GM23338 (cell line): ENCODE data around the gene CFAP251. TPM values are rescaled to one million over a fixed set of nuclear protein-coding genes. Genes with fewer than 3 reads are reported as not detected.
A peak's percentile ranks its signal among the peaks of the same experiment; 100 is the strongest.

Experiments
- ATAC-seq: fragments of 200-7000 bp; cut with Tn5 transposase; 3 replicates; pipeline ENCODE4 v1.9.1; 2020
- DNase-seq: peaks from one replicate; pipeline ENCODE4 v3.0.0-alpha.2; 2015; ENCODE audit warnings: low spot score
- H2AFZ ChIP-seq: fragments of 200-600 bp; sonication (generic); 2 replicates; pipeline ENCODE4 v1.8.0; 2016; ENCODE audit warnings: antibody characterized with exemption, mild to moderate bottlenecking, moderate library complexity
- H3F3A ChIP-seq: fragments of 200-600 bp; sonication (generic); replicated peaks from 2 replicates; pipeline ENCODE4 v1.8.0; 2017; ENCODE audit warnings: antibody characterized with exemption, mixed run types, low read depth
- H3K27ac ChIP-seq: fragments of 200-600 bp; sonication (generic); 2 replicates; pipeline ENCODE4 v1.6.1; 2016; ENCODE audit warnings: low read depth
- H3K27me3 ChIP-seq: fragments of 200-600 bp; sonication (generic); 2 replicates; pipeline ENCODE4 v1.8.0; 2016; ENCODE audit warnings: mild to moderate bottlenecking, mixed run types, moderate library complexity; ENCODE audit not compliant: insufficient read depth
- H3K36me3 ChIP-seq: fragments of 200-600 bp; sonication (generic); 2 replicates; pipeline ENCODE4 v1.8.0; 2016; ENCODE audit warnings: mild to moderate bottlenecking; ENCODE audit not compliant: insufficient read depth
- H3K4me1 ChIP-seq: fragments of 200-600 bp; sonication (generic); 2 replicates; pipeline ENCODE4 v1.8.0; 2016; ENCODE audit warnings: mild to moderate bottlenecking, moderate library complexity; ENCODE audit not compliant: insufficient read depth
- H3K4me2 ChIP-seq: fragments of 200-600 bp; sonication (generic); 2 replicates; pipeline ENCODE4 v1.7.1; 2017; ENCODE audit warnings: mixed run types
- H3K4me3 ChIP-seq: fragments of 200-600 bp; sonication (generic); 2 replicates; pipeline ENCODE4 v1.6.1; 2016; ENCODE audit warnings: mixed run types
- H3K79me2 ChIP-seq: fragments of 200-600 bp; sonication (generic); replicated peaks from 2 replicates; pipeline ENCODE4 v1.8.0; 2017; ENCODE audit warnings: mild to moderate bottlenecking; ENCODE audit not compliant: insufficient read depth
- H3K9me2 ChIP-seq: fragments of 200-600 bp; sonication (generic); 2 replicates; pipeline ENCODE4 v1.8.0; 2017; ENCODE audit not compliant: insufficient read depth
- H4K20me1 ChIP-seq: fragments of 200-600 bp; sonication (generic); replicated peaks from 2 replicates; pipeline ENCODE4 v1.8.0; 2017; ENCODE audit warnings: mild to moderate bottlenecking; ENCODE audit not compliant: insufficient read depth
- H3K27ac Mint-ChIP-seq: 2 replicates; pipeline ENCODE4 v1.8.0; 2020; ENCODE audit warnings: inconsistent platforms, mild to moderate bottlenecking, moderate library complexity, mixed read lengths
- H3K27me3 Mint-ChIP-seq: 3 replicates; pipeline ENCODE4 v1.8.0; 2022; ENCODE audit warnings: low read depth, mild to moderate bottlenecking, moderate library complexity, mixed read lengths, inconsistent platforms; ENCODE audit not compliant: insufficient read depth, poor library complexity
- H3K36me3 Mint-ChIP-seq: 3 replicates; pipeline ENCODE4 v1.8.0; 2021; ENCODE audit warnings: low read depth, mild to moderate bottlenecking, inconsistent platforms, moderate library complexity, mixed read lengths
- H3K4me1 Mint-ChIP-seq: 3 replicates; pipeline ENCODE4 v1.8.0; 2020; ENCODE audit warnings: mild to moderate bottlenecking, inconsistent platforms, mixed read lengths
- H3K4me3 Mint-ChIP-seq: 3 replicates; pipeline ENCODE4 v1.8.0; 2021; ENCODE audit warnings: moderate library complexity, mild to moderate bottlenecking, inconsistent platforms, mixed read lengths
- H3K9me3 Mint-ChIP-seq: 3 replicates; pipeline ENCODE4 v1.8.0; 2020; ENCODE audit warnings: moderate library complexity, mild to moderate bottlenecking, inconsistent platforms, mixed read lengths
- CREB1 ChIP-seq: fragments of 250-450 bp; sonication (Bioruptor Pico); IDR thresholded peaks from 2 replicates; pipeline ENCODE4 v1.5.0; 2020; ENCODE audit warnings: low read depth, mild to moderate bottlenecking, moderate library complexity
- EZH2 ChIP-seq: fragments of 200-600 bp; sonication (generic); IDR thresholded peaks from one replicate; pipeline ENCODE4 v1.8.0; 2017; ENCODE audit warnings: antibody characterized with exemption, mild to moderate bottlenecking, low read depth; ENCODE audit not compliant: unreplicated experiment
- EZH2phosphoT487 ChIP-seq: fragments of 200-600 bp; sonication (generic); IDR thresholded peaks from one replicate; pipeline ENCODE4 v1.8.1; 2018; ENCODE audit warnings: antibody characterized with exemption; ENCODE audit not compliant: unreplicated experiment
- JUNB ChIP-seq: IDR thresholded peaks from one replicate; pipeline ENCODE4 v1.6.1; 2016; ENCODE audit warnings: antibody characterized with exemption; ENCODE audit not compliant: unreplicated experiment
- NANOG ChIP-seq: IDR thresholded peaks from 2 replicates; pipeline ENCODE4 v1.6.1; 2016; ENCODE audit warnings: antibody characterized with exemption, borderline replicate concordance
- POLR2AphosphoS5 ChIP-seq: IDR thresholded peaks from 2 replicates; pipeline ENCODE4 v1.6.1; 2016; ENCODE audit warnings: antibody characterized with exemption, low read depth
- STAT1 ChIP-seq: IDR thresholded peaks from one replicate; pipeline ENCODE4 v1.6.1; 2016; ENCODE audit warnings: antibody characterized with exemption; ENCODE audit not compliant: unreplicated experiment
- ZNF114 ChIP-seq: fragments of 250-450 bp; sonication (Bioruptor Pico); IDR thresholded peaks from 2 replicates; pipeline ENCODE4 v1.5.0; 2020; ENCODE audit warnings: mild to moderate bottlenecking, moderate library complexity
- ZNF331 ChIP-seq: fragments of 250-450 bp; sonication (Bioruptor Pico); IDR thresholded peaks from 2 replicates; pipeline ENCODE4 v1.5.0; 2020; ENCODE audit warnings: low read depth, mild to moderate bottlenecking, moderate library complexity
- polyA plus RNA-seq: library from polyadenylated mRNA; unstranded; fragments of >200 nt; fragmentation: Nextera tagmentation; extraction: Ambion mirVana; gene quantifications from 2 replicates; pipeline ENCODE4 v1.2.1, GENCODE V29; 2016
- total RNA-seq: library from RNA; depleted of rRNA; stranded (reverse); fragments of >200 nt; shearing (Covaris generic); gene quantifications from 2 replicates; pipeline ENCODE4 v1.2.3, GENCODE V29; 2014
- TF ChIP-seq, protein P1 (sequence below): fragments of 250-450 bp; sonication (Bioruptor Pico); IDR thresholded peaks from 2 replicates; pipeline ENCODE4 v1.5.0; 2020; ENCODE audit warnings: mild to moderate bottlenecking, moderate library complexity
- TF ChIP-seq, protein P2 (sequence below), 2 experiments: fragments of 200-600 bp in 1 of 2; sonication (generic) in 1 of 2; conservative IDR thresholded peaks; 2 replicates each; pipeline versions ENCODE4 v1.5.1 to v1.6.1; 2016 to 2017; ENCODE audit warnings: antibody characterized with exemption in 2 of 2, low read depth in 2 of 2, mild to moderate bottlenecking in 2 of 2, moderate library complexity in 1 of 2
- TF ChIP-seq, protein P3 (sequence below): IDR thresholded peaks from 2 replicates; pipeline ENCODE4 v1.6.1; 2016; ENCODE audit warnings: antibody characterized with exemption

The CFAP251 gene
- total and polyA plus RNA-seq, 2 experiments from 2014 or later = 1.4 to 2.5 TPM

DNA sequence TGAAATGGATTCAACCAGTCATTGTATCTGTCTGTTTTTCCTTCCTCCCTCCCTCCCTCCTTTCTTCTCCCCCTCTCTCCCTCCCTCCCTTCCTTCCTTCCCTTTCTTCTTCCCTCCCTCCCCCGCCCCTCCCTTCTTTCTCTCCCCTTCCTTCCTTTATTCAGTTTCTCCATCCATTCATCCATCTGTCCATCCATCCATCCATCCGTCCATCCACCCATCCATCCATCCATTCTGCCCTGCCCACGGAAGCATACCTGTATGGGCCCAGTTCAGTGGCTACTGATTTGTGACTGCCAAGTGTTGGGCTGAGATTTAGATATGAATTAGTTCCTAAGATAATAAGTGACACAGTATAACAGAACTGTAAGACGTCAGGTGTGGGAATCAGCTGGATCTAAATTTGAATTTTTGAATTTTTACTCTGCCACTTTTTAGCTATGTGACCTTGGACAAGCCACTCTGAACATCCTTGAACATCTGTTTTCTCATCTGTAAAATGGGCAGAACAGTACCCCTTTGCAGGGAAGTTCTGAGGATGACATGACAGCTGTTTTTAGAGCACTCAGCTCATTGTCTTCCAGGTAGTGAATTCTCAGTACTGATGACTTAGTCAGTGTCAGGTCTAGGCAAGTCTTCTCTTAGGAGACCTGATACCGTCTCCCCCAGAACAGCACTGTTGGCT is 42.9 kb downstream of the CFAP251 start:
- TF ChIP-seq STAT1 (no peak), EZH2 (no peak), ZNF114 (CRISPR knock-in tag) (no peak), NANOG (no peak), EZH2phosphoT487 (no peak), CREB1 (CRISPR knock-in tag) (no peak), JUNB (no peak), ZNF331 (CRISPR knock-in tag) (no peak), POLR2AphosphoS5 (no peak)
- TF ChIP-seq, protein P1, sequence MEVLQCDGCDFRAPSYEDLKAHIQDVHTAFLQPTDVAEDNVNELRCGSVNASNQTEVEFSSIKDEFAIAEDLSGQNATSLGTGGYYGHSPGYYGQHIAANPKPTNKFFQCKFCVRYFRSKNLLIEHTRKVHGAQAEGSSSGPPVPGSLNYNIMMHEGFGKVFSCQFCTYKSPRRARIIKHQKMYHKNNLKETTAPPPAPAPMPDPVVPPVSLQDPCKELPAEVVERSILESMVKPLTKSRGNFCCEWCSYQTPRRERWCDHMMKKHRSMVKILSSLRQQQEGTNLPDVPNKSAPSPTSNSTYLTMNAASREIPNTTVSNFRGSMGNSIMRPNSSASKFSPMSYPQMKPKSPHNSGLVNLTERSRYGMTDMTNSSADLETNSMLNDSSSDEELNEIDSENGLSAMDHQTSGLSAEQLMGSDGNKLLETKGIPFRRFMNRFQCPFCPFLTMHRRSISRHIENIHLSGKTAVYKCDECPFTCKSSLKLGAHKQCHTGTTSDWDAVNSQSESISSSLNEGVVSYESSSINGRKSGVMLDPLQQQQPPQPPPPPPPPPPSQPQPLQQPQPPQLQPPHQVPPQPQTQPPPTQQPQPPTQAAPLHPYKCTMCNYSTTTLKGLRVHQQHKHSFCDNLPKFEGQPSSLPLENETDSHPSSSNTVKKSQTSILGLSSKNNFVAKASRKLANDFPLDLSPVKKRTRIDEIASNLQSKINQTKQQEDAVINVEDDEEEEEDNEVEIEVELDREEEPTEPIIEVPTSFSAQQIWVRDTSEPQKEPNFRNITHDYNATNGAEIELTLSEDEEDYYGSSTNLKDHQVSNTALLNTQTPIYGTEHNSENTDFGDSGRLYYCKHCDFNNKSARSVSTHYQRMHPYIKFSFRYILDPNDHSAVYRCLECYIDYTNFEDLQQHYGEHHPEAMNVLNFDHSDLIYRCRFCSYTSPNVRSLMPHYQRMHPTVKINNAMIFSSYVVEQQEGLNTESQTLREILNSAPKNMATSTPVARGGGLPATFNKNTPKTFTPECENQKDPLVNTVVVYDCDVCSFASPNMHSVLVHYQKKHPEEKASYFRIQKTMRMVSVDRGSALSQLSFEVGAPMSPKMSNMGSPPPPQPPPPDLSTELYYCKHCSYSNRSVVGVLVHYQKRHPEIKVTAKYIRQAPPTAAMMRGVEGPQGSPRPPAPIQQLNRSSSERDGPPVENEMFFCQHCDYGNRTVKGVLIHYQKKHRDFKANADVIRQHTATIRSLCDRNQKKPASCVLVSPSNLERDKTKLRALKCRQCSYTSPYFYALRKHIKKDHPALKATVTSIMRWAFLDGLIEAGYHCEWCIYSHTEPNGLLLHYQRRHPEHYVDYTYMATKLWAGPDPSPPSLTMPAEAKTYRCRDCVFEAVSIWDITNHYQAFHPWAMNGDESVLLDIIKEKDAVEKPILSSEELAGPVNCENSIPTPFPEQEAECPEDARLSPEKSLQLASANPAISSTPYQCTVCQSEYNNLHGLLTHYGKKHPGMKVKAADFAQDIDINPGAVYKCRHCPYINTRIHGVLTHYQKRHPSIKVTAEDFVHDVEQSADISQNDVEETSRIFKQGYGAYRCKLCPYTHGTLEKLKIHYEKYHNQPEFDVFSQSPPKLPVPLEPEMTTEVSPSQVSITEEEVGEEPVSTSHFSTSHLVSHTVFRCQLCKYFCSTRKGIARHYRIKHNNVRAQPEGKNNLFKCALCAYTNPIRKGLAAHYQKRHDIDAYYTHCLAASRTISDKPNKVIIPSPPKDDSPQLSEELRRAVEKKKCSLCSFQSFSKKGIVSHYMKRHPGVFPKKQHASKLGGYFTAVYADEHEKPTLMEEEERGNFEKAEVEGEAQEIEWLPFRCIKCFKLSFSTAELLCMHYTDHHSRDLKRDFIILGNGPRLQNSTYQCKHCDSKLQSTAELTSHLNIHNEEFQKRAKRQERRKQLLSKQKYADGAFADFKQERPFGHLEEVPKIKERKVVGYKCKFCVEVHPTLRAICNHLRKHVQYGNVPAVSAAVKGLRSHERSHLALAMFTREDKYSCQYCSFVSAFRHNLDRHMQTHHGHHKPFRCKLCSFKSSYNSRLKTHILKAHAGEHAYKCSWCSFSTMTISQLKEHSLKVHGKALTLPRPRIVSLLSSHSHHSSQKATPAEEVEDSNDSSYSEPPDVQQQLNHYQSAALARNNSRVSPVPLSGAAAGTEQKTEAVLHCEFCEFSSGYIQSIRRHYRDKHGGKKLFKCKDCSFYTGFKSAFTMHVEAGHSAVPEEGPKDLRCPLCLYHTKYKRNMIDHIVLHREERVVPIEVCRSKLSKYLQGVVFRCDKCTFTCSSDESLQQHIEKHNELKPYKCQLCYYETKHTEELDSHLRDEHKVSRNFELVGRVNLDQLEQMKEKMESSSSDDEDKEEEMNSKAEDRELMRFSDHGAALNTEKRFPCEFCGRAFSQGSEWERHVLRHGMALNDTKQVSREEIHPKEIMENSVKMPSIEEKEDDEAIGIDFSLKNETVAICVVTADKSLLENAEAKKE (CRISPR knock-in tag) = no peak
- TF ChIP-seq, protein P2, sequence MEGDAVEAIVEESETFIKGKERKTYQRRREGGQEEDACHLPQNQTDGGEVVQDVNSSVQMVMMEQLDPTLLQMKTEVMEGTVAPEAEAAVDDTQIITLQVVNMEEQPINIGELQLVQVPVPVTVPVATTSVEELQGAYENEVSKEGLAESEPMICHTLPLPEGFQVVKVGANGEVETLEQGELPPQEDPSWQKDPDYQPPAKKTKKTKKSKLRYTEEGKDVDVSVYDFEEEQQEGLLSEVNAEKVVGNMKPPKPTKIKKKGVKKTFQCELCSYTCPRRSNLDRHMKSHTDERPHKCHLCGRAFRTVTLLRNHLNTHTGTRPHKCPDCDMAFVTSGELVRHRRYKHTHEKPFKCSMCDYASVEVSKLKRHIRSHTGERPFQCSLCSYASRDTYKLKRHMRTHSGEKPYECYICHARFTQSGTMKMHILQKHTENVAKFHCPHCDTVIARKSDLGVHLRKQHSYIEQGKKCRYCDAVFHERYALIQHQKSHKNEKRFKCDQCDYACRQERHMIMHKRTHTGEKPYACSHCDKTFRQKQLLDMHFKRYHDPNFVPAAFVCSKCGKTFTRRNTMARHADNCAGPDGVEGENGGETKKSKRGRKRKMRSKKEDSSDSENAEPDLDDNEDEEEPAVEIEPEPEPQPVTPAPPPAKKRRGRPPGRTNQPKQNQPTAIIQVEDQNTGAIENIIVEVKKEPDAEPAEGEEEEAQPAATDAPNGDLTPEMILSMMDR (conservative IDR thresholded peaks at IDR 0.05; ENCODE audit: low read depth in 2 of 2) = no peak
- TF ChIP-seq, protein P3, sequence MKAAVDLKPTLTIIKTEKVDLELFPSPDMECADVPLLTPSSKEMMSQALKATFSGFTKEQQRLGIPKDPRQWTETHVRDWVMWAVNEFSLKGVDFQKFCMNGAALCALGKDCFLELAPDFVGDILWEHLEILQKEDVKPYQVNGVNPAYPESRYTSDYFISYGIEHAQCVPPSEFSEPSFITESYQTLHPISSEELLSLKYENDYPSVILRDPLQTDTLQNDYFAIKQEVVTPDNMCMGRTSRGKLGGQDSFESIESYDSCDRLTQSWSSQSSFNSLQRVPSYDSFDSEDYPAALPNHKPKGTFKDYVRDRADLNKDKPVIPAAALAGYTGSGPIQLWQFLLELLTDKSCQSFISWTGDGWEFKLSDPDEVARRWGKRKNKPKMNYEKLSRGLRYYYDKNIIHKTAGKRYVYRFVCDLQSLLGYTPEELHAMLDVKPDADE = no peak
- Mint-ChIP-seq H3K4me3 (no peak overlapping the region), H3K36me3 (no peaks in the 10 kb centered on the region), H3K27ac (no peak overlapping the region), H3K9me3 (no peaks in the 10 kb centered on the region), H3K4me1 (peaks cover 14% of the 10 kb centered on the region), H3K27me3 (peaks cover 10% of the 10 kb centered on the region)
- Histone ChIP-seq H3K4me3 (no peak overlapping the region), H3K4me1 (peaks cover 15% of the 10 kb centered on the region), H3K4me2 (no peak overlapping the region), H3K27me3 (no peaks in the 10 kb centered on the region), H3K9me2 (no peaks in the 10 kb centered on the region), H3F3A (peaks cover 8% of the 10 kb centered on the region; the same call in 1 of the 2 replicates), H3K79me2 (no peaks in the 10 kb centered on the region), H3K36me3 (no peaks in the 10 kb centered on the region), H4K20me1 (no peaks in the 10 kb centered on the region), H3K27ac (no peak overlapping the region), H2AFZ (peak overlapping the region; percentile 74; the same call in 1 of the 2 replicates)
- DNase-seq = no peak
- ATAC-seq = no peak
